HepG2 (cell line): ENCODE measurements around the gene ZNF37A. TPM values are rescaled to one million over a fixed set of nuclear protein-coding genes. Genes with fewer than 3 reads are reported as not detected.

Experiments
- ARID2 ChIP-seq: sonication (generic); formaldehyde crosslinking; IDR thresholded peaks from 2 replicates; pipeline ENCODE4 v1.8.1; 2022; ENCODE audit warnings: mild to moderate bottlenecking, missing genetic modification reagents, borderline replicate concordance
- HMGA1 ChIP-seq: sonication (generic); formaldehyde crosslinking; conservative IDR thresholded peaks from 2 replicates; pipeline ENCODE4 v1.4.0; 2020; ENCODE audit warnings: missing genetic modification reagents
- KLF15 ChIP-seq: sonication (generic); formaldehyde crosslinking; IDR thresholded peaks from 2 replicates; pipeline ENCODE4 v1.8.1; 2023; ENCODE audit warnings: borderline replicate concordance, mild to moderate bottlenecking, inconsistent platforms, missing genetic modification reagents, mixed read lengths
- KLF6 ChIP-seq: IDR thresholded peaks from 2 replicates; pipeline ENCODE4 v1.8.0; 2016; ENCODE audit warnings: missing biosample characterization, missing genetic modification reagents
- NCOA5 ChIP-seq: sonication (generic); formaldehyde crosslinking; IDR thresholded peaks from 2 replicates; pipeline ENCODE4 v1.4.0; 2020; ENCODE audit warnings: missing genetic modification reagents
- NR2C2 ChIP-seq: sonication (generic); formaldehyde crosslinking; IDR thresholded peaks from 2 replicates; pipeline ENCODE4 v1.4.0; 2020; ENCODE audit warnings: missing genetic modification reagents, mild to moderate bottlenecking, moderate library complexity, borderline replicate concordance
- RNF219 ChIP-seq: sonication (generic); formaldehyde crosslinking; IDR thresholded peaks from 2 replicates; pipeline ENCODE4 v1.5.0; 2020; ENCODE audit warnings: mild to moderate bottlenecking, missing genetic modification reagents
- THAP8 ChIP-seq: sonication (generic); formaldehyde crosslinking; IDR thresholded peaks from 2 replicates; pipeline ENCODE4 v1.5.1; 2020; ENCODE audit warnings: missing genetic modification reagents, mild to moderate bottlenecking, borderline replicate concordance
- TOPORS ChIP-seq: sonication (generic); formaldehyde crosslinking; IDR thresholded peaks from 2 replicates; pipeline ENCODE4 v1.8.0; 2023; ENCODE audit warnings: mild to moderate bottlenecking, missing genetic modification reagents
- ZBTB25 ChIP-seq: IDR thresholded peaks from 2 replicates; pipeline ENCODE4 v1.6.1; 2018; ENCODE audit warnings: missing genetic modification reagents
- ZKSCAN8 ChIP-seq: IDR thresholded peaks from 2 replicates; pipeline ENCODE4 v1.6.1; 2016; ENCODE audit warnings: borderline replicate concordance, missing genetic modification reagents, missing compliant biosample characterization
- ZMAT5 ChIP-seq: sonication (generic); formaldehyde crosslinking; IDR thresholded peaks from 2 replicates; pipeline ENCODE4 v1.5.0; 2020; ENCODE audit warnings: mild to moderate bottlenecking, low read depth, missing genetic modification reagents, borderline replicate concordance
- ZNF142 ChIP-seq: sonication (generic); formaldehyde crosslinking; IDR thresholded peaks from 2 replicates; pipeline ENCODE4 v1.4.0; 2020; ENCODE audit warnings: missing genetic modification reagents
- ZNF225 ChIP-seq: sonication (generic); formaldehyde crosslinking; IDR thresholded peaks from 2 replicates; pipeline ENCODE4 v1.4.0; 2020; ENCODE audit warnings: mild to moderate bottlenecking, missing genetic modification reagents
- ZNF33A ChIP-seq: sonication (generic); formaldehyde crosslinking; IDR thresholded peaks from 2 replicates; pipeline ENCODE4 v1.5.1; 2020; ENCODE audit warnings: missing genetic modification reagents, mild to moderate bottlenecking, moderate library complexity, borderline replicate concordance
- ZNF34 ChIP-seq: sonication (generic); formaldehyde crosslinking; IDR thresholded peaks from 2 replicates; pipeline ENCODE4 v1.4.0; 2020; ENCODE audit warnings: mild to moderate bottlenecking, missing genetic modification reagents, borderline replicate concordance
- ZNF879 ChIP-seq: sonication (generic); formaldehyde crosslinking; IDR thresholded peaks from 2 replicates; pipeline ENCODE4 v1.8.1; 2023; ENCODE audit warnings: missing genetic modification reagents
- ZSCAN22 ChIP-seq: sonication (generic); formaldehyde crosslinking; IDR thresholded peaks from 2 replicates; pipeline ENCODE4 v1.4.0; 2020; ENCODE audit warnings: mild to moderate bottlenecking, missing genetic modification reagents
- polyA plus RNA-seq, 8 experiments: library from polyadenylated mRNA; depleted of rRNA in 3 of 8; stranded (reverse) in 7 of 8; unstranded in 1 of 8; fragments of >200 nt; fragmentation: Illumina TruSeq in 4 of 8; extraction: Trizol in 4 of 8; gene quantifications; 2 replicates each; pipeline versions ENCODE4 v1.2.1 to v1.2.3, GENCODE V29; 2011 to 2016; ENCODE audit warnings: low read depth in 4 of 8, missing spikeins in 1 of 8, mixed read lengths in 1 of 8; ENCODE audit not compliant: insufficient read depth in 1 of 8
- total RNA-seq, 5 experiments: library from RNA; depleted of rRNA; stranded (reverse); fragments of >200 nt; fragmentation: Illumina TruSeq; extraction: Trizol; gene quantifications; 2 replicates each; pipeline ENCODE4 v1.2.3, GENCODE V29; 2016; ENCODE audit warnings: low read depth in 1 of 5

ZNF37A gene
- total and polyA plus RNA-seq, 2 of the 13 experiments (the other 11 are each of a cell fraction or from before 2014, with no cell fraction given), result 8.0 to 12.6 TPM

- TF ChIP-seq RNF219 (CRISPR knock-in tag) (no peak), TOPORS (no peak), ZNF33A (CRISPR knock-in tag) (no peak), THAP8 (peak; percentile 62; the same call in 1 of the 2 replicates), NR2C2 (CRISPR knock-in tag) (peak; percentile 92), KLF15 (CRISPR knock-in tag) (no peak), ZSCAN22 (CRISPR knock-in tag) (no peak), NCOA5 (no peak), ZNF142 (peak; percentile 8; the same call in 1 of the 2 replicates), ZNF225 (no peak; the same call in 1 of the 2 replicates), HMGA1 (CRISPR knock-in tag) (no peak), ZNF34 (CRISPR knock-in tag) (no peak), ZMAT5 (CRISPR knock-in tag) (no peak), ZKSCAN8 (no peak), ARID2 (CRISPR knock-in tag) (peak; percentile 72; the same call in 1 of the 2 replicates), ZNF879 (CRISPR knock-in tag) (no peak), ZBTB25 (CRISPR knock-in tag) (no peak), KLF6 (CRISPR knock-in tag) (peak; percentile 19; the same call in 1 of the 2 replicates)
Observed at GRCh38 chr10:38094158-38094926, at the start of gene ZNF37A (continued).
